Measurements from ENCODE around the gene YPEL1. TPM values are rescaled to one million over a fixed set of nuclear protein-coding genes. Genes with fewer than 3 reads are reported as not detected.

The YPEL1 gene
- 10 to 100 TPM in 1 of 8 experiments, 1 to 10 TPM in 5, under 1 TPM in 2; 0.31 to 16.2 (median 7.3) TPM for total RNA-seq

- peak; percentile 94 to 98 (median 96) for ATAC-seq (replicated peaks in 6 of 8)
Observed at GRCh38 chr22:21735200-21736083, at the start of gene YPEL1. YPEL1 (minus strand) TSS chr22:21735794; CDS start chr22:21710744, 25,050 bp downstream.

GRCh38 chr22:21780259-21780658 is 44.7 kb upstream of the YPEL1 start:
- WGBS, 10 experiments = 71 to 100% (median 100%) methylated on average over 1 to 2 of the region's 2 CpGs; no CpG with 5 or more reads in 3 of the 10 experiments
- H3K4me1 ChIP-seq (replicated peaks in 1 of 2) = no peaks in the 10 kb centered on the region
- no peak for ATAC-seq (replicated peaks in 6 of 8)
- H3K4me3 ChIP-seq = no peak overlapping the region
- H3K27ac ChIP-seq = peak overlapping the region in 1 of 2 donors; percentile 64
- in situ Hi-C loops (cut with MboI; ENCODE audit: low pct_unique_long_range_greater_than_20kb in 2 of 9, low sequenced_read_pairs in 9 of 9, unreplicated experiment in 9 of 9) = no loop called here

More at GRCh38 chr22:21735200-21736083, at the start of gene YPEL1:
- in situ Hi-C loops (cut with MboI; ENCODE audit: low pct_unique_long_range_greater_than_20kb in 2 of 9, low sequenced_read_pairs in 9 of 9, unreplicated experiment in 9 of 9) = no loop called here
- Histone ChIP-seq H3K4me3 (peak within 1 kb of the TSS; percentile 72 to 91 (median 81)), H3K4me1 (replicated peaks in 1 of 2) (peaks cover 6% of the 10 kb centered on the region in 2 donors), H3K27ac (peak within 1 kb of the TSS; percentile 74 to 77)
- 0 to 18% (median 0%) methylated on average over 1 to 4 of the region's 102 CpGs; no CpG with 5 or more reads in 5 of the 10 experiments for WGBS, 10 experiments

- no peak overlapping the region for H3K4me3 ChIP-seq
- WGBS, 10 experiments = 20 to 100% (median 89%) methylated on average over 1 to 2 of the region's 2 CpGs; no CpG with 5 or more reads in 3 of the 10 experiments
- H3K4me1 ChIP-seq (replicated peaks in 1 of 2) = no peaks in the 10 kb centered on the region
- no peak for ATAC-seq (replicated peaks in 6 of 8)
- in situ Hi-C loops (cut with MboI; ENCODE audit: low pct_unique_long_range_greater_than_20kb in 2 of 9, low sequenced_read_pairs in 9 of 9, unreplicated experiment in 9 of 9) = no loop called here
- H3K27ac ChIP-seq = no peak overlapping the region
Observed at GRCh38 chr22:21779444-21779843, 43.9 kb upstream of the YPEL1 start.

GRCh38 chr22:21778705-21779363 is 43.2 kb upstream of the YPEL1 start:
- in situ Hi-C loops (cut with MboI; ENCODE audit: low pct_unique_long_range_greater_than_20kb in 2 of 9, low sequenced_read_pairs in 9 of 9, unreplicated experiment in 9 of 9) = no loop called here
- no peak overlapping the region for H3K4me3 ChIP-seq
- peak in 2 of 8 experiments; percentile 59 to 65 for ATAC-seq (replicated peaks in 6 of 8)
- H3K27ac ChIP-seq = peak overlapping the region; percentile 47 to 63
- no peaks in the 10 kb centered on the region for H3K4me1 ChIP-seq (replicated peaks in 1 of 2)
- WGBS, 10 experiments = 38 to 100% (median 88%) methylated on average over 1 to 4 of the region's 4 CpGs; no CpG with 5 or more reads in 2 of the 10 experiments

GRCh38 chr22:21771631-21771976 is 36.0 kb upstream of the YPEL1 start:
- H3K27ac ChIP-seq = no peak overlapping the region
- 90 to 100% (median 98%) methylated on average over 1 to 4 of the region's 4 CpGs; no CpG with 5 or more reads in 6 of the 10 experiments for WGBS, 10 experiments
- ATAC-seq (replicated peaks in 6 of 8) = no peak
- no peak overlapping the region for H3K4me3 ChIP-seq
- no peaks in the 10 kb centered on the region for H3K4me1 ChIP-seq (replicated peaks in 1 of 2)
- in situ Hi-C loops (cut with MboI; ENCODE audit: low pct_unique_long_range_greater_than_20kb in 2 of 9, low sequenced_read_pairs in 9 of 9, unreplicated experiment in 9 of 9) = no loop called here

GRCh38 chr22:21768435-21768834 is 32.8 kb upstream of the YPEL1 start:
- H3K27ac ChIP-seq = peak overlapping the region in 1 of 2 donors; percentile 37
- in situ Hi-C loops (cut with MboI; ENCODE audit: low pct_unique_long_range_greater_than_20kb in 2 of 9, low sequenced_read_pairs in 9 of 9, unreplicated experiment in 9 of 9) = no loop called here
- 0 to 100% (median 90%) methylated on average over 1 of the region's 1 CpG; no CpG with 5 or more reads in 4 of the 10 experiments for WGBS, 10 experiments

GRCh38 chr22:21766691-21767462 is 31.3 kb upstream of the YPEL1 start:
- 90 to 100% (median 100%) methylated on average over 1 to 10 of the region's 15 CpGs; no CpG with 5 or more reads in 1 of the 10 experiments for WGBS, 10 experiments
- in situ Hi-C loops (cut with MboI; ENCODE audit: low pct_unique_long_range_greater_than_20kb in 2 of 9, low sequenced_read_pairs in 9 of 9, unreplicated experiment in 9 of 9) = no loop called here
- Histone ChIP-seq H3K27ac (peak overlapping the region in 1 of 2 donors; percentile 30), H3K4me3 (no peak overlapping the region), H3K4me1 (replicated peaks in 1 of 2) (no peaks in the 10 kb centered on the region)
- ATAC-seq (replicated peaks in 6 of 8) = no peak

More at GRCh38 chr22:21768435-21768834, 32.8 kb upstream of the YPEL1 start:
- H3K4me3 ChIP-seq = no peak overlapping the region
- ATAC-seq (replicated peaks in 6 of 8) = no peak
- no peaks in the 10 kb centered on the region for H3K4me1 ChIP-seq (replicated peaks in 1 of 2)

GRCh38 chr22:21765909-21766529 is 30.4 kb upstream of the YPEL1 start:
- in situ Hi-C loops (cut with MboI; ENCODE audit: low pct_unique_long_range_greater_than_20kb in 2 of 9, low sequenced_read_pairs in 9 of 9, unreplicated experiment in 9 of 9) = no loop called here
- no peak for ATAC-seq (replicated peaks in 6 of 8)
- H3K27ac ChIP-seq = no peak overlapping the region
- WGBS, 10 experiments = 90 to 100% (median 98%) methylated on average over 1 to 5 of the region's 11 CpGs; no CpG with 5 or more reads in 4 of the 10 experiments
- H3K4me1 ChIP-seq (replicated peaks in 1 of 2) = no peaks in the 10 kb centered on the region
- H3K4me3 ChIP-seq = no peak overlapping the region

- H3K4me3 ChIP-seq = no peak overlapping the region
- no peak for ATAC-seq (replicated peaks in 6 of 8)
- H3K4me1 ChIP-seq (replicated peaks in 1 of 2) = no peaks in the 10 kb centered on the region
- in situ Hi-C loops (cut with MboI; ENCODE audit: low pct_unique_long_range_greater_than_20kb in 2 of 9, low sequenced_read_pairs in 9 of 9, unreplicated experiment in 9 of 9) = no loop called here
- 80 to 100% (median 88%) methylated on average over 2 to 9 of the region's 9 CpGs; no CpG with 5 or more reads in 1 of the 10 experiments for WGBS, 10 experiments
- H3K27ac ChIP-seq = peak overlapping the region; percentile 55 to 60
Observed at GRCh38 chr22:21764038-21764804, 28.6 kb upstream of the YPEL1 start.

- in situ Hi-C loops (cut with MboI; ENCODE audit: low pct_unique_long_range_greater_than_20kb in 2 of 9, low sequenced_read_pairs in 9 of 9, unreplicated experiment in 9 of 9) = no loop called here
- H3K27ac ChIP-seq = no peak overlapping the region
- peak in 3 of 8 experiments; percentile 72 to 94 (median 87) for ATAC-seq (replicated peaks in 6 of 8)
- H3K4me1 ChIP-seq (replicated peaks in 1 of 2) = no peaks in the 10 kb centered on the region
- WGBS, 10 experiments = 35 to 100% (median 90%) methylated on average over 3 to 13 of the region's 13 CpGs; no CpG with 5 or more reads in 1 of the 10 experiments
- no peak overlapping the region for H3K4me3 ChIP-seq
Observed at GRCh38 chr22:21762712-21763581, 27.4 kb upstream of the YPEL1 start.
